ENCODE results near the gene VPS54. TPM values are rescaled to one million over a fixed set of nuclear protein-coding genes. Genes with fewer than 3 reads are reported as not detected.

VPS54 gene
- polyA plus RNA-seq, 3 donors = 11.4 to 17.3 (median 11.5) TPM

DNA sequence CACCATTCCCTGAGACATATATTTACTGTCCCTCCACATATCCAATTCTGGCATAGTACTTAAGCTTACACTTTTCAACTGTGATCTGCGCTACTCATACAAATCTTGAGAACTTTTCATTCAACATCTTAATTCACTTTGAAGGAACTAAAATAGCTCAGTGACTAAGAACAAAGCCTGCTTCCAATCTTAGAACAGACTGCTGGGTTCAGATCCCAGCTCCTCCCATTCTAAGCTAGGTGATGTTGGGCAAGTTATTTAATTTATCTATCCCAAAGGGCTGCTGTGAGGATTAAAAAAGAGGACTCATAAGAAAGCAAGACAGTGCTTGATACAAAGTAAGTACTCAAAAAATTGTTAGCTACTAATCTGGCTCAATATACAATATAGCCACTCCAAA is 119.6 kb downstream of the VPS54 start:
- Histone ChIP-seq H3K9me3 (replicated peaks in 1 of 2; ENCODE audit: control insufficient read depth in 1 of 2, insufficient read depth in 1 of 2, low read length in 2 of 2) (peaks cover 11 to 12% of the 10 kb centered on the region in 2 donors), H4K20me1 (ENCODE audit: insufficient read depth, low read length) (no peaks in the 10 kb centered on the region), H3K27me3 (ENCODE audit: control insufficient read depth in 2 of 2, insufficient read depth in 2 of 2, low read length in 2 of 2) (no peaks in the 10 kb centered on the region), H3K9ac (ENCODE audit: insufficient read depth, low read length, poor library complexity, severe bottlenecking) (no peak overlapping the region), H3K4me3 (replicated peaks in 1 of 3; ENCODE audit: low read depth in 2 of 3, low read length in 3 of 3) (no peak overlapping the region), H3K27ac (ENCODE audit: low read depth in 1 of 2, low read length in 2 of 2) (no peak overlapping the region), H3K4me1 (ENCODE audit: control insufficient read depth in 1 of 2, insufficient read depth in 2 of 2, low read length in 2 of 2) (no peaks in the 10 kb centered on the region), H2AFZ (ENCODE audit: insufficient read depth, low read depth, low read length, poor library complexity, severe bottlenecking) (no peak overlapping the region), H3K36me3 (replicated peaks in 1 of 2; ENCODE audit: control insufficient read depth in 1 of 2, insufficient read depth in 2 of 2, low read length in 2 of 2) (peaks cover 64 to 100% of the 10 kb centered on the region in 2 donors), H3K4me2 (replicated peaks; ENCODE audit: extremely low read depth, low read length, poor library complexity, severe bottlenecking) (no peak overlapping the region), H3K79me2 (ENCODE audit: insufficient read depth, low read length) (no peaks in the 10 kb centered on the region)
- Mint-ChIP-seq H3K9me3 (peaks cover 5 to 27% (median 17%) of the 10 kb centered on the region in 7 donors), H3K27ac (no peak overlapping the region), H3K4me3 (no peak overlapping the region), H3K36me3 (peaks cover 65 to 89% of the 10 kb centered on the region in 2 donors), H3K27me3 (ENCODE audit: low read depth in 3 of 3) (peaks cover 0 to 1% (median 0%) of the 10 kb centered on the region in 3 donors), H3K4me1 (no peaks in the 10 kb centered on the region)
- intact Hi-C loops (cut with micrococcal nuclease) = no loop called here
- TF ChIP-seq, protein P1, sequence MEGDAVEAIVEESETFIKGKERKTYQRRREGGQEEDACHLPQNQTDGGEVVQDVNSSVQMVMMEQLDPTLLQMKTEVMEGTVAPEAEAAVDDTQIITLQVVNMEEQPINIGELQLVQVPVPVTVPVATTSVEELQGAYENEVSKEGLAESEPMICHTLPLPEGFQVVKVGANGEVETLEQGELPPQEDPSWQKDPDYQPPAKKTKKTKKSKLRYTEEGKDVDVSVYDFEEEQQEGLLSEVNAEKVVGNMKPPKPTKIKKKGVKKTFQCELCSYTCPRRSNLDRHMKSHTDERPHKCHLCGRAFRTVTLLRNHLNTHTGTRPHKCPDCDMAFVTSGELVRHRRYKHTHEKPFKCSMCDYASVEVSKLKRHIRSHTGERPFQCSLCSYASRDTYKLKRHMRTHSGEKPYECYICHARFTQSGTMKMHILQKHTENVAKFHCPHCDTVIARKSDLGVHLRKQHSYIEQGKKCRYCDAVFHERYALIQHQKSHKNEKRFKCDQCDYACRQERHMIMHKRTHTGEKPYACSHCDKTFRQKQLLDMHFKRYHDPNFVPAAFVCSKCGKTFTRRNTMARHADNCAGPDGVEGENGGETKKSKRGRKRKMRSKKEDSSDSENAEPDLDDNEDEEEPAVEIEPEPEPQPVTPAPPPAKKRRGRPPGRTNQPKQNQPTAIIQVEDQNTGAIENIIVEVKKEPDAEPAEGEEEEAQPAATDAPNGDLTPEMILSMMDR (IDR thresholded peaks at IDR 0.05) = no peak
- no peak for DNase-seq
- 100% methylated on average over 1 of the region's 1 CpG for WGBS (ENCODE audit: insufficient coverage)

DNA sequence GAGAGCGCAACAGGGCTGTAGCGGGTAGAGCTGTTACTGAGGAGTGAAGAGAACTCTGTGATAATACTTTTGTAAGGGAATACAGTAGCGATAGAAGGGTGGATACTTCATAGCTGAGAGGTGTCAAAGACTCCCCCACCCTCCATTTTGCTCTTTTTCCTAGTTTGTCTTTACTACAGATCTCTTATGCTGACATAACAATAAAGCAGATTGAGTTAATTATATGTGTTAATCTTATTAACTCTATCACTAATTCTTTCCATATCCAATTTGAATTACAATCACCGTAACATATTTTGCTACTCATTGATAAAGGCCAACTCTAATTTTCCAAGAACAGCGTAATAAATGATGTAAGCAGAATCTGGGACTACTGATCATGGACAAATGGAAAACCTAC is 120.4 kb downstream of the VPS54 start:
- peaks cover 3 to 24% (median 14%) of the 10 kb centered on the region in 7 donors for H3K9me3 Mint-ChIP-seq
- H3K4me3 ChIP-seq (replicated peaks in 1 of 3; ENCODE audit: low read depth in 2 of 3, low read length in 3 of 3) = no peak overlapping the region
- peaks cover 0 to 1% (median 0%) of the 10 kb centered on the region in 3 donors for H3K27me3 Mint-ChIP-seq (ENCODE audit: low read depth in 3 of 3)
- H3K27ac ChIP-seq (ENCODE audit: low read depth in 1 of 2, low read length in 2 of 2) = no peak overlapping the region
- H3K4me1 Mint-ChIP-seq = no peaks in the 10 kb centered on the region
- intact Hi-C loops (cut with micrococcal nuclease) = no loop called here
- H2AFZ ChIP-seq (ENCODE audit: insufficient read depth, low read depth, low read length, poor library complexity, severe bottlenecking) = no peak overlapping the region
- no peak overlapping the region for H3K9ac ChIP-seq (ENCODE audit: insufficient read depth, low read length, poor library complexity, severe bottlenecking)
- peaks cover 68 to 90% of the 10 kb centered on the region in 2 donors for H3K36me3 Mint-ChIP-seq
- peaks cover 69 to 100% of the 10 kb centered on the region in 2 donors for H3K36me3 ChIP-seq (replicated peaks in 1 of 2; ENCODE audit: control insufficient read depth in 1 of 2, insufficient read depth in 2 of 2, low read length in 2 of 2)
- no peak overlapping the region for H3K4me2 ChIP-seq (replicated peaks; ENCODE audit: extremely low read depth, low read length, poor library complexity, severe bottlenecking)
- 100% methylated on average over 1 of the region's 5 CpGs for WGBS (ENCODE audit: insufficient coverage)
- TF ChIP-seq, protein P1 (IDR thresholded peaks at IDR 0.05) = no peak
- H4K20me1 ChIP-seq (ENCODE audit: insufficient read depth, low read length) = no peaks in the 10 kb centered on the region
- H3K79me2 ChIP-seq (ENCODE audit: insufficient read depth, low read length) = no peaks in the 10 kb centered on the region
- no peak overlapping the region for H3K4me3 Mint-ChIP-seq
- no peak for DNase-seq
- H3K27me3 ChIP-seq (ENCODE audit: control insufficient read depth in 2 of 2, insufficient read depth in 2 of 2, low read length in 2 of 2) = no peaks in the 10 kb centered on the region
- H3K9me3 ChIP-seq (replicated peaks in 1 of 2; ENCODE audit: control insufficient read depth in 1 of 2, insufficient read depth in 1 of 2, low read length in 2 of 2) = peaks cover 11 to 12% of the 10 kb centered on the region in 2 donors
- no peak overlapping the region for H3K27ac Mint-ChIP-seq
- no peaks in the 10 kb centered on the region for H3K4me1 ChIP-seq (ENCODE audit: control insufficient read depth in 1 of 2, insufficient read depth in 2 of 2, low read length in 2 of 2)
